GM18873 (cell line): ENCODE measurements around the gene DCP2.

Experiments
- ATAC-seq: cut with Tn5 transposase; IDR thresholded peaks from one replicate; pipeline ENCODE4 v1.9.1; 2021; ENCODE audit warnings: mild to moderate bottlenecking, moderate library complexity, moderate number of reproducible peaks; ENCODE audit not compliant: unreplicated experiment, low FRiP score

Gene DCP2

DNA sequence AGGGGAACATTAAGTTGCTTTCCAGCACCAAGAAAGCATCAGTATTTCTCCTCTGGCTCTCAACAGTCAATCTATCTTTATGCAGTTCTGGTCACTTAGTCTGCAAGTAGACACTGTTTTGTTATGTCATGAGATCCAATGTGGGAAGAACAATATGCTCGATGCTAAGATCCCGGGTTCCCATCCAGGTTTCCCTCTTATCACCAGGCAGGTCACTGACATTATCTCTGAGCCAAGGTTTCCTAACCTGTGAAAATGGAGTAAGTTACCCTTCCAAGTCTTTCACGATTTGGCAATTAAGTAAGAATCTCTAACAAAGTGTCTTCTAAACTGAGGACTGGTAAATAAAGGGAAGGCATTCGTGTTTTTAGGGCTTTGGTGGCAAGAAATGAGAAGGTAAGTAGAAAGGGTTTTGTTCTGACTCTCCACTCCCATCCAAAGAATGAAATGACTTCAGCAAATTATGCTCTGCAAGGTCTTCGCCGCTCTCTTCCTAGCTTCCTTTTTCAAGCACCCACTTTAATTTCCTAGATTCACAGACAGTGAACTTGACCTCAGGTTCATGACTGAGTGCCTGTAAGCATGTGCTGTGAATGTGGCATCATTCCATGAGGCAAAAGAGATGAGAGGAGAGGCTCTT is 86.4 kb downstream of the DCP2 start:
- no peak for ATAC-seq

DNA sequence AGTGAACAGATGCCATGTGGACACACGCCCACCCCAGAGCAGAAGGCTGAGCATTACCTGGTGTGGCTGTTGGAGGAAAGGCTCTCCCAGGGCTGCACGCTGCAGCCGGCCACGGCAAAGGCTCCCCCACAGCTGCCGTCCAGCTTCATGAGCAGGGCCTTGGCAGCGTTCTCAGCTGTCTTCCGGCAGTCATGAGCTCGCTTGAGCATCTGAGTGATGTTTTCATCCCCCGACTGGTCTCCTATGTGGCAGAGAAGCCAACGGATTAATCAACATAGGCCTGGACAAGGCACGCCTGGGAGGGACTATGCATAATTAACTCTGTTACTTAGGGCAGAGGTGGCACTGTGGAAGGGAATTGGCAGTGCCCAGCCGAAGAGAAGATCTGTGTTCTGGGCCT is 87.3 kb downstream of the DCP2 start:
- no peak for ATAC-seq

GRCh38 chr5:113064806-113065205 is 88.2 kb downstream of the DCP2 start:
- no peak for ATAC-seq

DNA sequence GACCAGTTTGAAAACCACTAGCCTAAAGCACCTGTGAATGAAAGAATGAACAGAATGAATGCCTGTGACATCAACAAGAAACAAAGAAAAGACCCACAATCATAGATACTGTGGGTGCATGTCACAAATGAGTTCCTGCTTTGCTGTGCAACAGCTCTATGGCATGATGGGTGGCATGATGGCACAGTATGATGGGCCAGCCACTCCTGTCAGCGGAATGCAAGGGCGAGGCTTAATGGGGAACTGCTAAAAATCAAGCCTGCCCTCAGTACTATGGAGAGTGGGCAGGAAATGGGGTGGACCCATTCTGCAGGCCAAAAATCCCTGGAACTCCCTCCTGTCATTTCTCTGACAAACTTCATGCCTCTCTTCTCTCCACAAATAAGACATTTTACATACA is 89.0 kb downstream of the DCP2 start:
- no peak for ATAC-seq

GRCh38 chr5:113067635-113068344 is 91.2 kb downstream of the DCP2 start:
- ATAC-seq: no peak

GRCh38 chr5:113068559-113068958 is 92.0 kb downstream of the DCP2 start:
- no peak for ATAC-seq
